Astrocyte (in vitro differentiated cells and primary cell): ENCODE data around the gene CCNYL1. TPM values are rescaled to one million over a fixed set of nuclear protein-coding genes. Genes with fewer than 3 reads are reported as not detected.

Source experiments
- DNase-seq: peaks from one replicate; pipeline ENCODE4 v3.0.0-alpha.2; 2010; ENCODE audit warnings: low read depth
- FAIRE-seq: peaks from 2 replicates; lab custom pipeline; 2011; peaks lifted over from hg19 to GRCh38; lab: Jason Lieb, UNC
- H2AFZ ChIP-seq: 2 replicates; pipeline ENCODE4 v1.6.0; 2012; ENCODE audit warnings: low read depth, low read length, inconsistent platforms
- H3K27ac ChIP-seq: 2 replicates; pipeline ENCODE4 v1.5.1; 2011; ENCODE audit warnings: low read depth, low read length, inconsistent platforms
- H3K27me3 ChIP-seq: 2 replicates; pipeline ENCODE4 v1.6.0; 2011; ENCODE audit warnings: low read length, inconsistent platforms; ENCODE audit not compliant: insufficient read depth
- H3K36me3 ChIP-seq: 2 replicates; pipeline ENCODE4 v1.5.1; 2011; ENCODE audit warnings: low read length, inconsistent platforms; ENCODE audit not compliant: insufficient read depth
- H3K4me1 ChIP-seq: 2 replicates; pipeline ENCODE4 v1.5.1; 2011; ENCODE audit warnings: low read length, inconsistent platforms; ENCODE audit not compliant: insufficient read depth
- H3K4me2 ChIP-seq: 2 replicates; pipeline ENCODE4 v1.6.0; 2012; ENCODE audit warnings: low read length, inconsistent platforms
- H3K4me3 ChIP-seq: 2 replicates; pipeline ENCODE4 v1.5.1; 2011; ENCODE audit warnings: low read depth, mild to moderate bottlenecking, low read length, inconsistent platforms; ENCODE audit not compliant: insufficient read depth
- H3K79me2 ChIP-seq: 2 replicates; pipeline ENCODE4 v1.6.0; 2012; ENCODE audit warnings: mild to moderate bottlenecking, low read length, inconsistent platforms; ENCODE audit not compliant: insufficient read depth
- H3K9ac ChIP-seq: 2 replicates; pipeline ENCODE4 v1.6.0; 2012; ENCODE audit warnings: mild to moderate bottlenecking, low read length, inconsistent platforms
- H3K9me3 ChIP-seq: 2 replicates; pipeline ENCODE4 v1.5.1; 2012; ENCODE audit warnings: low read depth, mild to moderate bottlenecking, low read length, inconsistent platforms; ENCODE audit not compliant: insufficient read depth
- H4K20me1 ChIP-seq: 2 replicates; pipeline ENCODE4 v1.6.0; 2012; ENCODE audit warnings: low read length, inconsistent platforms; ENCODE audit not compliant: insufficient read depth
- H3K27ac Mint-ChIP-seq: one replicate; pipeline ENCODE4 v1.8.0; 2021; ENCODE audit warnings: mild to moderate bottlenecking, mixed read lengths; ENCODE audit not compliant: unreplicated experiment
- H3K27me3 Mint-ChIP-seq: one replicate; pipeline ENCODE4 v1.8.0; 2021; ENCODE audit warnings: low read depth, mixed read lengths; ENCODE audit not compliant: unreplicated experiment
- H3K36me3 Mint-ChIP-seq: one replicate; pipeline ENCODE4 v1.8.0; 2021; ENCODE audit warnings: low read depth, mixed read lengths; ENCODE audit not compliant: unreplicated experiment
- H3K4me1 Mint-ChIP-seq: one replicate; pipeline ENCODE4 v1.8.0; 2021; ENCODE audit warnings: low read depth, mixed read lengths; ENCODE audit not compliant: unreplicated experiment
- H3K4me3 Mint-ChIP-seq: one replicate; pipeline ENCODE4 v1.8.0; 2021; ENCODE audit warnings: mild to moderate bottlenecking, moderate library complexity, mixed read lengths; ENCODE audit not compliant: unreplicated experiment
- H3K9me3 Mint-ChIP-seq: one replicate; pipeline ENCODE4 v1.8.0; 2021; ENCODE audit warnings: mild to moderate bottlenecking, mixed read lengths; ENCODE audit not compliant: unreplicated experiment
- EZH2 ChIP-seq: IDR thresholded peaks from 2 replicates; pipeline ENCODE4 v1.6.1; 2012; ENCODE audit warnings: mild to moderate bottlenecking, low read length, inconsistent platforms; ENCODE audit not compliant: insufficient read depth
- total RNA-seq: library from RNA; stranded (reverse); gene quantifications from 2 replicates; pipeline ENCODE4 v1.2.1, GENCODE V29; 2021
- TF ChIP-seq, protein P1 (sequence below): IDR thresholded peaks from 2 replicates; pipeline ENCODE4 v1.5.1; 2011; ENCODE audit warnings: low read depth, mild to moderate bottlenecking, inconsistent platforms, low read length, moderate library complexity; ENCODE audit not compliant: insufficient read depth

Gene CCNYL1
- total RNA-seq, 1 donor from 2014 or later: 35.2 TPM

DNA sequence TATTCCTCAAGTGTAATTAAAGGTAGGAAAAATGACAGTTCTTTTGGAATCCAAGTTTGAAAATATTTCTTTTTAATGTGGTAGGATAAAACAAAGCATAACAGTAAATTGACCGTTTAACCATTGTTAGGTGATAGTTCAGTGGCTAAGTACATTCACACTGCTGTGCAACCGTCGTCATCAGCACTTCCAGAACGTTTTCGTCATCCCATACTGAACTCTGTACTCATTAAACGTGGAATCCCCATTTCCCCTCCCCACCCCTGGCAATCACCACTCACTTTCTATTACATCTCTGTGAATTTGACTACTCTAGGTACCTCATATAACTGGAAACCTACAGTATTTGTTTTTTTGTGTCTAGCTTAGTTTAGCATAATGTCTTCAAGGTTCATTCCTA is 91.2 kb downstream of the CCNYL1 start:
- Histone ChIP-seq H3K9ac (no peak overlapping the region), H3K27me3 (no peaks in the 10 kb centered on the region), H3K4me1 (peaks cover 5% of the 10 kb centered on the region), H3K27ac (no peak overlapping the region), H3K36me3 (no peaks in the 10 kb centered on the region), H2AFZ (no peak overlapping the region), H3K4me3 (no peak overlapping the region), H4K20me1 (no peaks in the 10 kb centered on the region), H3K4me2 (no peak overlapping the region), H3K9me3 (no peaks in the 10 kb centered on the region), H3K79me2 (no peaks in the 10 kb centered on the region)
- no peak overlapping the region for H3K27ac Mint-ChIP-seq
- DNase-seq (no peak), FAIRE-seq (no peak)
- H3K4me3 Mint-ChIP-seq: no peak overlapping the region
- H3K36me3 Mint-ChIP-seq: no peaks in the 10 kb centered on the region
- peaks cover 17% of the 10 kb centered on the region for H3K4me1 Mint-ChIP-seq
- H3K27me3 Mint-ChIP-seq: no peaks in the 10 kb centered on the region
- no peaks in the 10 kb centered on the region for H3K9me3 Mint-ChIP-seq
- TF ChIP-seq, protein P1, sequence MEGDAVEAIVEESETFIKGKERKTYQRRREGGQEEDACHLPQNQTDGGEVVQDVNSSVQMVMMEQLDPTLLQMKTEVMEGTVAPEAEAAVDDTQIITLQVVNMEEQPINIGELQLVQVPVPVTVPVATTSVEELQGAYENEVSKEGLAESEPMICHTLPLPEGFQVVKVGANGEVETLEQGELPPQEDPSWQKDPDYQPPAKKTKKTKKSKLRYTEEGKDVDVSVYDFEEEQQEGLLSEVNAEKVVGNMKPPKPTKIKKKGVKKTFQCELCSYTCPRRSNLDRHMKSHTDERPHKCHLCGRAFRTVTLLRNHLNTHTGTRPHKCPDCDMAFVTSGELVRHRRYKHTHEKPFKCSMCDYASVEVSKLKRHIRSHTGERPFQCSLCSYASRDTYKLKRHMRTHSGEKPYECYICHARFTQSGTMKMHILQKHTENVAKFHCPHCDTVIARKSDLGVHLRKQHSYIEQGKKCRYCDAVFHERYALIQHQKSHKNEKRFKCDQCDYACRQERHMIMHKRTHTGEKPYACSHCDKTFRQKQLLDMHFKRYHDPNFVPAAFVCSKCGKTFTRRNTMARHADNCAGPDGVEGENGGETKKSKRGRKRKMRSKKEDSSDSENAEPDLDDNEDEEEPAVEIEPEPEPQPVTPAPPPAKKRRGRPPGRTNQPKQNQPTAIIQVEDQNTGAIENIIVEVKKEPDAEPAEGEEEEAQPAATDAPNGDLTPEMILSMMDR: no peak
- TF ChIP-seq EZH2: no peak

Other genes starting within 250 kb of the CCNYL1 start
- gene CREB1, start 181.7 kb upstream of the CCNYL1 start, total RNA-seq: 56.4 and 63.3 TPM in 2 replicates
- 16.1 and 16.8 TPM in 2 replicates for gene METTL21A, start 86.2 kb upstream of the CCNYL1 start, total RNA-seq
- 3.2 and 3.7 TPM in 2 replicates for gene FZD5, start 58.3 kb downstream of the CCNYL1 start, total RNA-seq